ENCODE measurements around the gene SYNPO. TPM values are rescaled to one million over a fixed set of nuclear protein-coding genes. Genes with fewer than 3 reads are reported as not detected.

SYNPO gene
- polyA plus RNA-seq, 1 donor (not counting 4 experiments of a cell fraction or from before 2014, with no cell fraction given) = 6.0 TPM

DNA sequence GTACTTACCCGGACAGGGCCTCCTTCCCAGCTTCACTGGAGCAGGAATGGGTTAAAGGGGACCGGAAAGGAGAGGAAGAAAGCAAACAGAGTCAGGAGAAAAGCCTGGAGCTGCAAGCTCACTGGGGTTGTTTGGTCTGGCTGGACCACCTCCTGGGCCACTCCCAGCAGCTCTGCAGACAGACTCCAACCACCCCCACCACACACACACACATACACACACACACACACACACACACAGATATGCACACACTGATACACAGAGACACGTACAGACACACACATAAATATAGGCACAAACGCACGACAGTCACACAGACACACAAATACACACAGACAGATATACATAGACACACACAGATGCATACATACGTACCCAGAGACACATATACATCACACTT lies 34.9 kb upstream of the SYNPO start:
- FAIRE-seq = no peak
- Histone ChIP-seq H3K9me3 (ENCODE audit: control insufficient read depth, low read depth, low read length) (no peaks in the 10 kb centered on the region), H3K4me3 (ENCODE audit: control insufficient read depth in 2 of 3, extremely low read depth in 1 of 3, insufficient read depth in 2 of 3, low read depth in 1 of 3, low read length in 3 of 3) (no peak overlapping the region), H2AFZ (ENCODE audit: control insufficient read depth, low read length) (no peak overlapping the region), H3K79me2 (ENCODE audit: control insufficient read depth, insufficient read depth, low read length) (no peaks in the 10 kb centered on the region), H3K9me1 (ENCODE audit: control insufficient read depth, extremely low read depth, insufficient read depth, low read length) (no peaks in the 10 kb centered on the region), H3K36me3 (ENCODE audit: control insufficient read depth in 2 of 2, extremely low read depth in 1 of 2, insufficient read depth in 2 of 2, low read length in 2 of 2) (no peaks in the 10 kb centered on the region), H3K27ac (ENCODE audit: control insufficient read depth, insufficient read depth, low read length) (no peak overlapping the region), H3K4me1 (ENCODE audit: control insufficient read depth, extremely low read depth, insufficient read depth, low read length) (peaks cover 17% of the 10 kb centered on the region), H4K20me1 (ENCODE audit: control insufficient read depth, extremely low read depth, insufficient read depth, low read length) (no peaks in the 10 kb centered on the region), H3K27me3 (ENCODE audit: control insufficient read depth, extremely low read depth, insufficient read depth, low read length) (no peaks in the 10 kb centered on the region), H3K4me2 (ENCODE audit: control insufficient read depth, extremely low read depth, insufficient read depth, low read depth, low read length) (no peak overlapping the region), H3K9ac (ENCODE audit: control insufficient read depth, extremely low read depth, insufficient read depth, low read length) (no peak overlapping the region)
- dilution Hi-C loops (cut with MboI; ENCODE audit: extremely low pct_ligation_motif_present, low sequenced_read_pairs) = no loop called here
- DNase-seq (ENCODE audit: low read depth, low spot score) = no peak
- TF ChIP-seq EZH2 (IDR thresholded peaks at IDR 0.05; ENCODE audit: low read length) = no peak
- TF ChIP-seq, protein P1, sequence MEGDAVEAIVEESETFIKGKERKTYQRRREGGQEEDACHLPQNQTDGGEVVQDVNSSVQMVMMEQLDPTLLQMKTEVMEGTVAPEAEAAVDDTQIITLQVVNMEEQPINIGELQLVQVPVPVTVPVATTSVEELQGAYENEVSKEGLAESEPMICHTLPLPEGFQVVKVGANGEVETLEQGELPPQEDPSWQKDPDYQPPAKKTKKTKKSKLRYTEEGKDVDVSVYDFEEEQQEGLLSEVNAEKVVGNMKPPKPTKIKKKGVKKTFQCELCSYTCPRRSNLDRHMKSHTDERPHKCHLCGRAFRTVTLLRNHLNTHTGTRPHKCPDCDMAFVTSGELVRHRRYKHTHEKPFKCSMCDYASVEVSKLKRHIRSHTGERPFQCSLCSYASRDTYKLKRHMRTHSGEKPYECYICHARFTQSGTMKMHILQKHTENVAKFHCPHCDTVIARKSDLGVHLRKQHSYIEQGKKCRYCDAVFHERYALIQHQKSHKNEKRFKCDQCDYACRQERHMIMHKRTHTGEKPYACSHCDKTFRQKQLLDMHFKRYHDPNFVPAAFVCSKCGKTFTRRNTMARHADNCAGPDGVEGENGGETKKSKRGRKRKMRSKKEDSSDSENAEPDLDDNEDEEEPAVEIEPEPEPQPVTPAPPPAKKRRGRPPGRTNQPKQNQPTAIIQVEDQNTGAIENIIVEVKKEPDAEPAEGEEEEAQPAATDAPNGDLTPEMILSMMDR (optimal IDR thresholded peaks at IDR 0.05 in 1 of 3, IDR thresholded peaks at IDR 0.05 in 1 of 3, conservative IDR thresholded peaks at IDR 0.05 in 1 of 3; ENCODE audit: extremely low read depth in 1 of 3, insufficient read depth in 2 of 3, low read length in 3 of 3) = no peak

DNA sequence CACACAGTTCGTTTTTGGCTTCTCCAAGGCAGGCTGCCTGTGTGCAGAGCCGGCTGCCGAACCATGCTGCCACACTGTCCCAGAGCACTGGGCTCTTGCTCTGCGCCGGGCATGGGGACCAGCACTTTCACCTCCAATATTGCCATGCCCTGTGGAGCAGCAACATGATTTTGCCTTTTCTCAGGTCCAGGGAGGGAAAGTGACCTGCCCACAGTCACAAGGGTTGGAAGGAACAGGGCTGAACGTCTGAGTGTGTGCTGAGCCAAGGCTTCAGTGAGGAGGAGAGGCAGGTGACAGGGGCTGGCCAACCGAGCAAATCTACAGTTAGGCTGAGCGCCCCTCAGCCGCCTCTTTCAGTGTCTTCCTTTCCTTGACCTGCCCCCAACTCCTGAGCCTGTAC lies 34.0 kb upstream of the SYNPO start:
- no peak for DNase-seq (ENCODE audit: low read depth, low spot score)
- no peaks in the 10 kb centered on the region for H3K9me1 ChIP-seq (ENCODE audit: control insufficient read depth, extremely low read depth, insufficient read depth, low read length)
- peaks cover 9% of the 10 kb centered on the region for H3K4me1 ChIP-seq (ENCODE audit: control insufficient read depth, extremely low read depth, insufficient read depth, low read length)
- no peak overlapping the region for H3K9ac ChIP-seq (ENCODE audit: control insufficient read depth, extremely low read depth, insufficient read depth, low read length)
- H3K36me3 ChIP-seq (ENCODE audit: control insufficient read depth in 2 of 2, extremely low read depth in 1 of 2, insufficient read depth in 2 of 2, low read length in 2 of 2) = no peaks in the 10 kb centered on the region
- no peaks in the 10 kb centered on the region for H3K79me2 ChIP-seq (ENCODE audit: control insufficient read depth, insufficient read depth, low read length)
- TF ChIP-seq EZH2 (IDR thresholded peaks at IDR 0.05; ENCODE audit: low read length) = no peak
- TF ChIP-seq, protein P1 (optimal IDR thresholded peaks at IDR 0.05 in 1 of 3, IDR thresholded peaks at IDR 0.05 in 1 of 3, conservative IDR thresholded peaks at IDR 0.05 in 1 of 3; ENCODE audit: extremely low read depth in 1 of 3, insufficient read depth in 2 of 3, low read length in 3 of 3) = no peak
- dilution Hi-C loops (cut with MboI; ENCODE audit: extremely low pct_ligation_motif_present, low sequenced_read_pairs) = no loop called here
- no peak overlapping the region for H3K4me2 ChIP-seq (ENCODE audit: control insufficient read depth, extremely low read depth, insufficient read depth, low read depth, low read length)
- H4K20me1 ChIP-seq (ENCODE audit: control insufficient read depth, extremely low read depth, insufficient read depth, low read length) = no peaks in the 10 kb centered on the region
- FAIRE-seq = no peak
- H3K27me3 ChIP-seq (ENCODE audit: control insufficient read depth, extremely low read depth, insufficient read depth, low read length) = no peaks in the 10 kb centered on the region
- no peak overlapping the region for H3K4me3 ChIP-seq (ENCODE audit: control insufficient read depth in 2 of 3, extremely low read depth in 1 of 3, insufficient read depth in 2 of 3, low read depth in 1 of 3, low read length in 3 of 3)
- no peak overlapping the region for H3K27ac ChIP-seq (ENCODE audit: control insufficient read depth, insufficient read depth, low read length)
- no peaks in the 10 kb centered on the region for H3K9me3 ChIP-seq (ENCODE audit: control insufficient read depth, low read depth, low read length)
- no peak overlapping the region for H2AFZ ChIP-seq (ENCODE audit: control insufficient read depth, low read length)
